Tongue (tissue), 2 donors: Measurements from ENCODE around the gene APMAP. TPM values are rescaled to one million over a fixed set of nuclear protein-coding genes. Genes with fewer than 3 reads are reported as not detected.
"Not testable (repeated sequence)": the region's sequence is repeated elsewhere in the genome, so short reads cannot be mapped to it uniquely, and the experiment has no call there.

Source experiments
- DNase-seq: peaks from one replicate; pipeline ENCODE4 v3.0.0-alpha.2; 2015
- total RNA-seq: library from RNA; depleted of rRNA; stranded (reverse); fragments of >200 nt; gene quantifications from one replicate; pipeline ENCODE4 v1.2.3, GENCODE V29; 2014

The APMAP gene
- total RNA-seq, 1 donor from 2014 or later, result 47.4 TPM

GRCh38 chr20:24951536-24952083 lies 40.9 kb downstream of the APMAP start:
- no peak for DNase-seq

- no peak for DNase-seq
Observed at GRCh38 chr20:24950836-24951525, 41.6 kb downstream of the APMAP start.

- no peak for DNase-seq
Observed at GRCh38 chr20:24950128-24950835, 42.3 kb downstream of the APMAP start.

- DNase-seq, result no peak
Observed at GRCh38 chr20:24949756-24950127, 42.8 kb downstream of the APMAP start.

GRCh38 chr20:24948939-24949679 lies 43.4 kb downstream of the APMAP start, which contains the start of gene CST7:
Gene CST7 (plus strand): TSS chr20:24949269. CDS start chr20:24949506, 237 bp downstream.
- DNase-seq, result no peak

GRCh38 chr20:24948396-24948938 lies 44.1 kb downstream of the APMAP start:
- DNase-seq, result not testable (repeated sequence)

- not testable (repeated sequence) for DNase-seq
Observed at GRCh38 chr20:24946376-24946775, 46.2 kb downstream of the APMAP start.

- no peak for DNase-seq
Observed at GRCh38 chr20:24943731-24944130, 48.8 kb downstream of the APMAP start.

GRCh38 chr20:24943196-24943595 lies 49.4 kb downstream of the APMAP start:
- DNase-seq, result no peak

GRCh38 chr20:24942679-24943078 lies 49.9 kb downstream of the APMAP start:
- no peak for DNase-seq

- no peak for DNase-seq
Observed at GRCh38 chr20:24939036-24939435, 53.5 kb downstream of the APMAP start.

GRCh38 chr20:24938498-24938897 lies 54.1 kb downstream of the APMAP start:
- DNase-seq, result no peak

GRCh38 chr20:24937579-24937978 lies 55.0 kb downstream of the APMAP start:
- DNase-seq, result no peak

- DNase-seq, result no peak
Observed at GRCh38 chr20:24936526-24937407, 55.8 kb downstream of the APMAP start.

- no peak for DNase-seq
Observed at GRCh38 chr20:24935766-24936525, 56.6 kb downstream of the APMAP start.

GRCh38 chr20:24935140-24935539 lies 57.4 kb downstream of the APMAP start:
- DNase-seq, result no peak

GRCh38 chr20:24934716-24935115 lies 57.8 kb downstream of the APMAP start:
- no peak for DNase-seq

GRCh38 chr20:24934101-24934661 lies 58.4 kb downstream of the APMAP start:
- DNase-seq, result no peak

- no peak for DNase-seq
Observed at GRCh38 chr20:24933266-24933908, 59.2 kb downstream of the APMAP start.

GRCh38 chr20:24931893-24932292 lies 60.7 kb downstream of the APMAP start:
- DNase-seq, result not testable (repeated sequence)
